RPMI8226 (cell line): ENCODE measurements around the gene ZCCHC7.
"Not testable (repeated sequence)": the region's sequence is repeated elsewhere in the genome, so short reads cannot be mapped to it uniquely, and the experiment has no call there.

Experiments used
- DNase-seq: peaks from one replicate; pipeline ENCODE4 v3.0.0-alpha.2; 2015

ZCCHC7 gene

GRCh38 chr9:37259951-37260350 is 139.6 kb downstream of the ZCCHC7 start:
- no peak for DNase-seq

GRCh38 chr9:37262410-37262809 is 142.0 kb downstream of the ZCCHC7 start:
- DNase-seq: no peak

GRCh38 chr9:37264539-37264938 is 144.2 kb downstream of the ZCCHC7 start:
- DNase-seq: no peak

- DNase-seq: no peak
Observed at GRCh38 chr9:37266630-37267029, 146.3 kb downstream of the ZCCHC7 start.

- no peak for DNase-seq
Observed at GRCh38 chr9:37269221-37269620, 148.8 kb downstream of the ZCCHC7 start.

GRCh38 chr9:37271679-37272078 is 151.3 kb downstream of the ZCCHC7 start:
- DNase-seq: no peak

- DNase-seq: no peak
Observed at GRCh38 chr9:37273595-37273994, 153.2 kb downstream of the ZCCHC7 start.

GRCh38 chr9:37281541-37281940 is 161.2 kb downstream of the ZCCHC7 start:
- no peak for DNase-seq

GRCh38 chr9:37283730-37284325 is 163.5 kb downstream of the ZCCHC7 start:
- DNase-seq: no peak

- no peak for DNase-seq
Observed at GRCh38 chr9:37284636-37285035, 164.3 kb downstream of the ZCCHC7 start.

- DNase-seq: no peak
Observed at GRCh38 chr9:37286530-37287175, 166.3 kb downstream of the ZCCHC7 start.

- DNase-seq: no peak
Observed at GRCh38 chr9:37287317-37287716, 166.9 kb downstream of the ZCCHC7 start.

GRCh38 chr9:37289631-37290030 is 169.3 kb downstream of the ZCCHC7 start:
- DNase-seq: no peak

- no peak for DNase-seq
Observed at GRCh38 chr9:37290366-37290939, 170.1 kb downstream of the ZCCHC7 start.

GRCh38 chr9:37290940-37291485 is 170.6 kb downstream of the ZCCHC7 start:
- no peak for DNase-seq

GRCh38 chr9:37291612-37292238 is 171.4 kb downstream of the ZCCHC7 start:
- DNase-seq: not testable (repeated sequence)

GRCh38 chr9:37292896-37293295 is 172.5 kb downstream of the ZCCHC7 start:
- DNase-seq: no peak

- DNase-seq: no peak
Observed at GRCh38 chr9:37293664-37294524, 173.5 kb downstream of the ZCCHC7 start.

- DNase-seq: no peak
Observed at GRCh38 chr9:37295178-37295577, 174.8 kb downstream of the ZCCHC7 start.

- peak; percentile 14 for DNase-seq
Observed at GRCh38 chr9:37295796-37296195, 175.4 kb downstream of the ZCCHC7 start.

GRCh38 chr9:37297592-37297991 is 177.2 kb downstream of the ZCCHC7 start:
- no peak for DNase-seq

- DNase-seq: peak; percentile 55
Observed at GRCh38 chr9:37300620-37301019, 180.2 kb downstream of the ZCCHC7 start.
